Type B pancreatic cell (in vitro differentiated cells): Measurements from ENCODE around the gene RNASEH2B. TPM values are rescaled to one million over a fixed set of nuclear protein-coding genes. Genes with fewer than 3 reads are reported as not detected.

Experiments used
- DNase-seq: peaks from one replicate; pipeline ENCODE4 v3.0.0; 2021; ENCODE audit warnings: mixed read lengths; ENCODE audit not compliant: unreplicated experiment; ENCODE audit errors: extremely low spot score
- H3K27ac Mint-ChIP-seq: 2 replicates; pipeline ENCODE4 v1.8.0; 2021; ENCODE audit warnings: mild to moderate bottlenecking, mixed read lengths
- H3K27me3 Mint-ChIP-seq: 2 replicates; pipeline ENCODE4 v1.8.0; 2021; ENCODE audit warnings: mixed read lengths
- H3K36me3 Mint-ChIP-seq: 2 replicates; pipeline ENCODE4 v1.8.0; 2021; ENCODE audit warnings: mixed read lengths
- H3K4me1 Mint-ChIP-seq: one replicate; pipeline ENCODE4 v1.8.0; 2021; ENCODE audit warnings: mixed read lengths; ENCODE audit not compliant: unreplicated experiment
- H3K4me3 Mint-ChIP-seq: 2 replicates; pipeline ENCODE4 v1.8.0; 2021; ENCODE audit warnings: mild to moderate bottlenecking, mixed read lengths
- H3K9me3 Mint-ChIP-seq: 2 replicates; pipeline ENCODE4 v1.8.0; 2021; ENCODE audit warnings: mixed read lengths
- CTCF ChIP-seq: fragments of 200-600 bp; sonication (generic); conservative IDR thresholded peaks from 2 replicates; pipeline ENCODE4 v1.5.0; 2021; ENCODE audit warnings: antibody characterized with exemption, mild to moderate bottlenecking
- total RNA-seq: library from RNA; stranded (reverse); gene quantifications from 2 replicates; pipeline ENCODE4 v1.2.1, GENCODE V29; 2021; ENCODE audit warnings: low replicate concordance

Gene RNASEH2B
- total RNA-seq, 1 donor from 2014 or later, result 37.8 TPM

GRCh38 chr13:50928102-50928501 is 18.5 kb downstream of the RNASEH2B start:
- Mint-ChIP-seq H3K4me1 (peaks cover 9% of the 10 kb centered on the region), H3K27ac (no peak overlapping the region), H3K36me3 (peaks cover 17% of the 10 kb centered on the region), H3K9me3 (peaks cover 1% of the 10 kb centered on the region), H3K27me3 (no peaks in the 10 kb centered on the region), H3K4me3 (no peak overlapping the region)
- no peak for DNase-seq
- TF ChIP-seq CTCF, result no peak

DNA sequence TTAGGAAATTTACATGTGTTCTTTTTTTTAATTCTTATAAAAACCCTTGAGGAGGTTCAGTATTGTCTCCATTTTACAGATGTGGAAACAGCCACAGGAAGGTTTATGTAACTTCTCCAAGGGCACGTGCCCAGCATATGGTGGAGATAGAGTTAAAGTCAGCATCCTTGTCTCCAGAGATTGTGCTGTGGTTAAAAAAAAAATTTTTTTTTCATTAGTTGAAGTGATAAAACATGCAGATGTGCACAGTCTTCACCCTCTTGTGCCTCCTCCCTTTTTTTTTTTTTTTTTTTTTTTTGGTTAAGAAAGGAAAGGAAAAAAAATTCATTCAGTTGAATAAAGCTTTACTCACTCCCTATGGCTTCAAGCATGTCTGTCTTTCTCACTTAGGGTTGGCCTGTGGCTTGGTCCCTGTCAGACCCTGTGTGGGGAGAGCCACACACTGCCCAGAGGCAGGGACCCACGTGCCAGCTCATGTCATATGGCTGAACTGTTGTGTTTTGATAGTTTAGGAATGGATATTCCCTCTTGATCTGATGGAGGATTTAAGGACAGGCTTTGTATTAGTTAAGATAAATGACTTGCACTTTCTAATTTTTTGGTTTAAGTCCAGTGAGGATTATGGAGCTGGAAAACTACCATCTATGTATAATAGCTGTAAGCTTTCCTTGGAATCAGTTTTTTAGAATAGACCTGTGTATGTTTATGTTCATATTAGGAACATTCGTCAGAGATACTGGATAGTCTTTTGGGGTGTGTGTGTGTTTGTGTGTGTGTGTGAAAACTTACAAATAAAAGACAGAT is 19.3 kb downstream of the RNASEH2B start:
- Mint-ChIP-seq H3K36me3 (peaks cover 13% of the 10 kb centered on the region), H3K27ac (no peak overlapping the region), H3K27me3 (no peaks in the 10 kb centered on the region), H3K9me3 (no peaks in the 10 kb centered on the region), H3K4me3 (no peak overlapping the region), H3K4me1 (peaks cover 9% of the 10 kb centered on the region)
- DNase-seq, result no peak
- no peak for TF ChIP-seq CTCF

- H3K36me3 Mint-ChIP-seq, result peaks cover 19% of the 10 kb centered on the region
- no peak overlapping the region for H3K4me3 Mint-ChIP-seq
- no peaks in the 10 kb centered on the region for H3K9me3 Mint-ChIP-seq
- no peak for TF ChIP-seq CTCF
- H3K27me3 Mint-ChIP-seq, result no peaks in the 10 kb centered on the region
- peaks cover 9% of the 10 kb centered on the region for H3K4me1 Mint-ChIP-seq
- DNase-seq, result no peak
- H3K27ac Mint-ChIP-seq, result no peak overlapping the region
Observed at GRCh38 chr13:50932091-50932490, 22.5 kb downstream of the RNASEH2B start.

GRCh38 chr13:50934735-50935435 is 25.3 kb downstream of the RNASEH2B start:
- Mint-ChIP-seq H3K9me3 (peaks cover 5% of the 10 kb centered on the region), H3K36me3 (peaks cover 28% of the 10 kb centered on the region), H3K27me3 (no peaks in the 10 kb centered on the region), H3K4me1 (no peaks in the 10 kb centered on the region), H3K27ac (no peak overlapping the region), H3K4me3 (no peak overlapping the region)
- DNase-seq, result no peak
- TF ChIP-seq CTCF, result no peak

DNA sequence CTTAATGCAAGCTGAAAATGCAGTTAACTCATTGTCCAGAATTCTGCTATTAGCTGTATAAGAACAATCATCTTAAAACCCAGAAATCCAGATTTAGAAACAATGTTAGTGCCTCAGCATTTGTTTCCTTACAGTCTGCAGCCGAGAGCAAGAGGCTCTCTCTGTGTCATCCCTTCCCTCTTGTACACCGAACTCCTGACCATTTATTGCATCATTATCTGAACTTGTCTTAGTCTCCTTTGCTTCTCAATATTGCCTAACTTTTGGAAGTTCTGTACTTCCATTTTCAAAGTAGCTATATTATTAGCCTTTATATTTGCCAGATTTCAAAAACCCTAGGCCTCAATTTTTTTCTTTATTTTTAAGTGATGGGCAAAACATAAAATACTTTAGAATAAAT is 27.1 kb downstream of the RNASEH2B start:
- TF ChIP-seq CTCF, result no peak
- H3K27me3 Mint-ChIP-seq, result no peaks in the 10 kb centered on the region
- H3K9me3 Mint-ChIP-seq, result peaks cover 5% of the 10 kb centered on the region
- H3K4me1 Mint-ChIP-seq, result no peaks in the 10 kb centered on the region
- H3K4me3 Mint-ChIP-seq, result no peak overlapping the region
- H3K27ac Mint-ChIP-seq, result no peak overlapping the region
- peaks cover 28% of the 10 kb centered on the region for H3K36me3 Mint-ChIP-seq
- DNase-seq, result no peak
